Measurements from ENCODE around the gene WDTC1. TPM values are rescaled to one million over a fixed set of nuclear protein-coding genes. Genes with fewer than 3 reads are reported as not detected.

WDTC1 gene
- total and polyA plus RNA-seq, 9 of the 15 experiments (the other 6 are each of a cell fraction or from before 2014, with no cell fraction given), result 0.18 to 32.3 (median 8.8) TPM

DNA sequence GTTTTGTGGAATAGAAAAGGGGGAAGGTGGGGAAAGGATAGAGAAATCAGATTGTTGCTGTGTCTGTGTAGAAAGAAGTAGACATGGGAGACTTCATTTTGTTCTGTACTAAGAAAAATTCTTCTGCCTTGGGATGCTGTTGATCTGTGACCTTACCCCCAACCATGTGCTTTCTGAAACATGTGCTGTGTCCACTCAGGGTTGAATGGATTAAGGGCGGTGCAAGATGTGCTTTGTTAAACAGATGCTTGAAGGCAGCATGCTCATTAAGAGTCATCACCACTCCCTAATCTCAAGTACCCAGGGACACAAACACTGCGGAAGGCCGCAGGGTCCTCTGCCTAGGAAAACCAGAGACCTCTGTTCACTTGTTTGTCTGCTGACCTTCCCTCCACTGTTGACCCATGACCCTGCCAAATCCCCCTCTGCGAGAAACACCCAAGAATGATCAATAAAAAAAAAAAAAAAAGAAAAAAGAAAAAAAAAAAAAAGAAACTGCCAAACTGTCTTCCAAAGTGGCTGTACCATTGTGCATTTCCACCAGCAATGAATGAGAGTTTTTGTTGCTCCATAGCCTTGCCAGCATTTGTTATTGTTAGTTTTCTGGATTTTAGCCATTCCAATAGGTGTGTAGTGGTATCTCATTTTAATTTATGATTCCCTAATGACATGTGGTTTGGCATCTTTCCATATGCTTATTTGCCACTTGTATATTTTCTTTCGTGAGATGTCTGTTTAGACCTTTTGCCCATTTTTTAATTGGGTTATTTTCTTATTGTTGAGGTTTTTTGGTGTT lies 13.5 kb upstream of the WDTC1 start (continued):
- TF ChIP-seq, protein P1, sequence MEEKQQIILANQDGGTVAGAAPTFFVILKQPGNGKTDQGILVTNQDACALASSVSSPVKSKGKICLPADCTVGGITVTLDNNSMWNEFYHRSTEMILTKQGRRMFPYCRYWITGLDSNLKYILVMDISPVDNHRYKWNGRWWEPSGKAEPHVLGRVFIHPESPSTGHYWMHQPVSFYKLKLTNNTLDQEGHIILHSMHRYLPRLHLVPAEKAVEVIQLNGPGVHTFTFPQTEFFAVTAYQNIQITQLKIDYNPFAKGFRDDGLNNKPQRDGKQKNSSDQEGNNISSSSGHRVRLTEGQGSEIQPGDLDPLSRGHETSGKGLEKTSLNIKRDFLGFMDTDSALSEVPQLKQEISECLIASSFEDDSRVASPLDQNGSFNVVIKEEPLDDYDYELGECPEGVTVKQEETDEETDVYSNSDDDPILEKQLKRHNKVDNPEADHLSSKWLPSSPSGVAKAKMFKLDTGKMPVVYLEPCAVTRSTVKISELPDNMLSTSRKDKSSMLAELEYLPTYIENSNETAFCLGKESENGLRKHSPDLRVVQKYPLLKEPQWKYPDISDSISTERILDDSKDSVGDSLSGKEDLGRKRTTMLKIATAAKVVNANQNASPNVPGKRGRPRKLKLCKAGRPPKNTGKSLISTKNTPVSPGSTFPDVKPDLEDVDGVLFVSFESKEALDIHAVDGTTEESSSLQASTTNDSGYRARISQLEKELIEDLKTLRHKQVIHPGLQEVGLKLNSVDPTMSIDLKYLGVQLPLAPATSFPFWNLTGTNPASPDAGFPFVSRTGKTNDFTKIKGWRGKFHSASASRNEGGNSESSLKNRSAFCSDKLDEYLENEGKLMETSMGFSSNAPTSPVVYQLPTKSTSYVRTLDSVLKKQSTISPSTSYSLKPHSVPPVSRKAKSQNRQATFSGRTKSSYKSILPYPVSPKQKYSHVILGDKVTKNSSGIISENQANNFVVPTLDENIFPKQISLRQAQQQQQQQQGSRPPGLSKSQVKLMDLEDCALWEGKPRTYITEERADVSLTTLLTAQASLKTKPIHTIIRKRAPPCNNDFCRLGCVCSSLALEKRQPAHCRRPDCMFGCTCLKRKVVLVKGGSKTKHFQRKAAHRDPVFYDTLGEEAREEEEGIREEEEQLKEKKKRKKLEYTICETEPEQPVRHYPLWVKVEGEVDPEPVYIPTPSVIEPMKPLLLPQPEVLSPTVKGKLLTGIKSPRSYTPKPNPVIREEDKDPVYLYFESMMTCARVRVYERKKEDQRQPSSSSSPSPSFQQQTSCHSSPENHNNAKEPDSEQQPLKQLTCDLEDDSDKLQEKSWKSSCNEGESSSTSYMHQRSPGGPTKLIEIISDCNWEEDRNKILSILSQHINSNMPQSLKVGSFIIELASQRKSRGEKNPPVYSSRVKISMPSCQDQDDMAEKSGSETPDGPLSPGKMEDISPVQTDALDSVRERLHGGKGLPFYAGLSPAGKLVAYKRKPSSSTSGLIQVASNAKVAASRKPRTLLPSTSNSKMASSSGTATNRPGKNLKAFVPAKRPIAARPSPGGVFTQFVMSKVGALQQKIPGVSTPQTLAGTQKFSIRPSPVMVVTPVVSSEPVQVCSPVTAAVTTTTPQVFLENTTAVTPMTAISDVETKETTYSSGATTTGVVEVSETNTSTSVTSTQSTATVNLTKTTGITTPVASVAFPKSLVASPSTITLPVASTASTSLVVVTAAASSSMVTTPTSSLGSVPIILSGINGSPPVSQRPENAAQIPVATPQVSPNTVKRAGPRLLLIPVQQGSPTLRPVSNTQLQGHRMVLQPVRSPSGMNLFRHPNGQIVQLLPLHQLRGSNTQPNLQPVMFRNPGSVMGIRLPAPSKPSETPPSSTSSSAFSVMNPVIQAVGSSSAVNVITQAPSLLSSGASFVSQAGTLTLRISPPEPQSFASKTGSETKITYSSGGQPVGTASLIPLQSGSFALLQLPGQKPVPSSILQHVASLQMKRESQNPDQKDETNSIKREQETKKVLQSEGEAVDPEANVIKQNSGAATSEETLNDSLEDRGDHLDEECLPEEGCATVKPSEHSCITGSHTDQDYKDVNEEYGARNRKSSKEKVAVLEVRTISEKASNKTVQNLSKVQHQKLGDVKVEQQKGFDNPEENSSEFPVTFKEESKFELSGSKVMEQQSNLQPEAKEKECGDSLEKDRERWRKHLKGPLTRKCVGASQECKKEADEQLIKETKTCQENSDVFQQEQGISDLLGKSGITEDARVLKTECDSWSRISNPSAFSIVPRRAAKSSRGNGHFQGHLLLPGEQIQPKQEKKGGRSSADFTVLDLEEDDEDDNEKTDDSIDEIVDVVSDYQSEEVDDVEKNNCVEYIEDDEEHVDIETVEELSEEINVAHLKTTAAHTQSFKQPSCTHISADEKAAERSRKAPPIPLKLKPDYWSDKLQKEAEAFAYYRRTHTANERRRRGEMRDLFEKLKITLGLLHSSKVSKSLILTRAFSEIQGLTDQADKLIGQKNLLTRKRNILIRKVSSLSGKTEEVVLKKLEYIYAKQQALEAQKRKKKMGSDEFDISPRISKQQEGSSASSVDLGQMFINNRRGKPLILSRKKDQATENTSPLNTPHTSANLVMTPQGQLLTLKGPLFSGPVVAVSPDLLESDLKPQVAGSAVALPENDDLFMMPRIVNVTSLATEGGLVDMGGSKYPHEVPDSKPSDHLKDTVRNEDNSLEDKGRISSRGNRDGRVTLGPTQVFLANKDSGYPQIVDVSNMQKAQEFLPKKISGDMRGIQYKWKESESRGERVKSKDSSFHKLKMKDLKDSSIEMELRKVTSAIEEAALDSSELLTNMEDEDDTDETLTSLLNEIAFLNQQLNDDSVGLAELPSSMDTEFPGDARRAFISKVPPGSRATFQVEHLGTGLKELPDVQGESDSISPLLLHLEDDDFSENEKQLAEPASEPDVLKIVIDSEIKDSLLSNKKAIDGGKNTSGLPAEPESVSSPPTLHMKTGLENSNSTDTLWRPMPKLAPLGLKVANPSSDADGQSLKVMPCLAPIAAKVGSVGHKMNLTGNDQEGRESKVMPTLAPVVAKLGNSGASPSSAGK (IDR thresholded peaks at IDR 0.05), result peak; percentile 56
- TF ChIP-seq SMARCA4 (IDR thresholded peaks at IDR 0.05) (peak; percentile 22; the same call in 1 of the 2 replicates), RBM25 (IDR thresholded peaks at IDR 0.05; ENCODE audit: low read depth, low read length, severe bottlenecking) (peak; percentile 91), HDAC1 (IDR thresholded peaks at IDR 0.05) (peak in 1 of 2 experiments; percentile 56; a peak in 2 of 4 replicates), NFIC (IDR thresholded peaks at IDR 0.05) (peak; percentile 77), CBFA2T2 (conservative IDR thresholded peaks at IDR 0.05) (peak; percentile 41), ARID1B (IDR thresholded peaks at IDR 0.05) (peak; percentile 49; the same call in 1 of the 2 replicates), CBFA2T3 (IDR thresholded peaks at IDR 0.05) (peak; percentile 57), FOXK2 (conservative IDR thresholded peaks at IDR 0.05 in 1 of 2, IDR thresholded peaks at IDR 0.05 in 1 of 2; ENCODE audit: low read depth in 2 of 2) (0 out of 4 replicates have a peak, but pooled peaks of 1 of the 2 experiments have one; percentile 46), TAL1 (IDR thresholded peaks at IDR 0.05) (peak; percentile 16; the same call in 1 of the 2 replicates), EHMT2 (IDR thresholded peaks at IDR 0.05) (peak; percentile 19; the same call in 1 of the 2 replicates), EP400 (IDR thresholded peaks at IDR 0.05) (peak; percentile 74; the same call in 1 of the 2 replicates), MEIS2 (IDR thresholded peaks at IDR 0.05; ENCODE audit: partially characterized antibody) (peak; percentile 52)
- TF ChIP-seq, protein P2, sequence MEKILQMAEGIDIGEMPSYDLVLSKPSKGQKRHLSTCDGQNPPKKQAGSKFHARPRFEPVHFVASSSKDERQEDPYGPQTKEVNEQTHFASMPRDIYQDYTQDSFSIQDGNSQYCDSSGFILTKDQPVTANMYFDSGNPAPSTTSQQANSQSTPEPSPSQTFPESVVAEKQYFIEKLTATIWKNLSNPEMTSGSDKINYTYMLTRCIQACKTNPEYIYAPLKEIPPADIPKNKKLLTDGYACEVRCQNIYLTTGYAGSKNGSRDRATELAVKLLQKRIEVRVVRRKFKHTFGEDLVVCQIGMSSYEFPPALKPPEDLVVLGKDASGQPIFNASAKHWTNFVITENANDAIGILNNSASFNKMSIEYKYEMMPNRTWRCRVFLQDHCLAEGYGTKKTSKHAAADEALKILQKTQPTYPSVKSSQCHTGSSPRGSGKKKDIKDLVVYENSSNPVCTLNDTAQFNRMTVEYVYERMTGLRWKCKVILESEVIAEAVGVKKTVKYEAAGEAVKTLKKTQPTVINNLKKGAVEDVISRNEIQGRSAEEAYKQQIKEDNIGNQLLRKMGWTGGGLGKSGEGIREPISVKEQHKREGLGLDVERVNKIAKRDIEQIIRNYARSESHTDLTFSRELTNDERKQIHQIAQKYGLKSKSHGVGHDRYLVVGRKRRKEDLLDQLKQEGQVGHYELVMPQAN (IDR thresholded peaks at IDR 0.05; ENCODE audit: borderline replicate concordance), result 0 out of 2 replicates have a peak, but pooled peaks have one; percentile 12

Data from K562 (cell line).